Progenitor cell of endocrine pancreas (in vitro differentiated cells): ENCODE results near the gene LRBA. TPM values are rescaled to one million over a fixed set of nuclear protein-coding genes. Genes with fewer than 3 reads are reported as not detected.

Source experiments
- DNase-seq: peaks from one replicate; pipeline ENCODE4 v3.0.0; 2021; ENCODE audit warnings: low spot score; ENCODE audit not compliant: unreplicated experiment
- H3K27ac Mint-ChIP-seq: 2 replicates; pipeline ENCODE4 v1.8.0; 2021; ENCODE audit warnings: mild to moderate bottlenecking, moderate library complexity, mixed read lengths
- H3K27me3 Mint-ChIP-seq: 2 replicates; pipeline ENCODE4 v1.8.0; 2021; ENCODE audit warnings: mixed read lengths
- H3K36me3 Mint-ChIP-seq: 2 replicates; pipeline ENCODE4 v1.8.0; 2022; ENCODE audit warnings: mixed read lengths; ENCODE audit not compliant: insufficient read depth
- H3K4me1 Mint-ChIP-seq: 2 replicates; pipeline ENCODE4 v1.8.0; 2021; ENCODE audit warnings: low read depth, mixed read lengths
- H3K4me3 Mint-ChIP-seq: 2 replicates; pipeline ENCODE4 v1.8.0; 2021; ENCODE audit warnings: low read depth, mild to moderate bottlenecking, moderate library complexity, mixed read lengths
- H3K9me3 Mint-ChIP-seq: 2 replicates; pipeline ENCODE4 v1.8.0; 2021; ENCODE audit warnings: low read depth, mixed read lengths
- total RNA-seq: library from RNA; stranded (reverse); gene quantifications from 2 replicates; pipeline ENCODE4 v1.2.1, GENCODE V29; 2021
- TF ChIP-seq, protein P1 (sequence below): fragments of 200-600 bp; sonication (generic); IDR thresholded peaks from one replicate; pipeline ENCODE4 v1.5.0; 2021; ENCODE audit warnings: antibody characterized with exemption, mild to moderate bottlenecking; ENCODE audit not compliant: unreplicated experiment

Gene LRBA
- total RNA-seq, 1 donor from 2014 or later = 95.2 TPM

DNA sequence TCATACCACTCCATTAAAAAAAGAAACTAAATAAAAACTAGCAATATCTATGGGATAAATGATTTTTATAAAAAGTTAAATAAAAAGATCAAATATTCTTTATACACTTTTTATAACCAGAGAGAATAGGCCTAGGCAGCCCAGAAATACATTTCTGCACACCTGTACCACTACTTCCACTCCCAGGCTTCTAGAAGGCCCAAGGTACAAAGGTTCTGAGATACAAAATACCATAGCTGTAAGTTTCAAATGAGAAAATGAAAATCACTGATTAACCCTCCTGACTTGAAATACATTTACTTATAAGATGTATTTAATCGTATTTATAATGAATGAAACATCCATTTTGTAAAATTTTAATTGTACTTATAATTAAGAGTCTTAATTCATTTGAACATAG is 659.7 kb downstream of the LRBA start:
- H3K27ac Mint-ChIP-seq = no peak overlapping the region
- peaks cover 6% of the 10 kb centered on the region for H3K4me1 Mint-ChIP-seq
- no peaks in the 10 kb centered on the region for H3K27me3 Mint-ChIP-seq
- H3K36me3 Mint-ChIP-seq = no peaks in the 10 kb centered on the region
- H3K4me3 Mint-ChIP-seq = no peak overlapping the region
- DNase-seq = no peak
- TF ChIP-seq, protein P1, sequence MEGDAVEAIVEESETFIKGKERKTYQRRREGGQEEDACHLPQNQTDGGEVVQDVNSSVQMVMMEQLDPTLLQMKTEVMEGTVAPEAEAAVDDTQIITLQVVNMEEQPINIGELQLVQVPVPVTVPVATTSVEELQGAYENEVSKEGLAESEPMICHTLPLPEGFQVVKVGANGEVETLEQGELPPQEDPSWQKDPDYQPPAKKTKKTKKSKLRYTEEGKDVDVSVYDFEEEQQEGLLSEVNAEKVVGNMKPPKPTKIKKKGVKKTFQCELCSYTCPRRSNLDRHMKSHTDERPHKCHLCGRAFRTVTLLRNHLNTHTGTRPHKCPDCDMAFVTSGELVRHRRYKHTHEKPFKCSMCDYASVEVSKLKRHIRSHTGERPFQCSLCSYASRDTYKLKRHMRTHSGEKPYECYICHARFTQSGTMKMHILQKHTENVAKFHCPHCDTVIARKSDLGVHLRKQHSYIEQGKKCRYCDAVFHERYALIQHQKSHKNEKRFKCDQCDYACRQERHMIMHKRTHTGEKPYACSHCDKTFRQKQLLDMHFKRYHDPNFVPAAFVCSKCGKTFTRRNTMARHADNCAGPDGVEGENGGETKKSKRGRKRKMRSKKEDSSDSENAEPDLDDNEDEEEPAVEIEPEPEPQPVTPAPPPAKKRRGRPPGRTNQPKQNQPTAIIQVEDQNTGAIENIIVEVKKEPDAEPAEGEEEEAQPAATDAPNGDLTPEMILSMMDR = no peak
- H3K9me3 Mint-ChIP-seq = no peaks in the 10 kb centered on the region

GRCh38 chr4:150354214-150354796 is 660.8 kb downstream of the LRBA start:
- peaks cover 6% of the 10 kb centered on the region for H3K4me1 Mint-ChIP-seq
- no peaks in the 10 kb centered on the region for H3K9me3 Mint-ChIP-seq
- H3K36me3 Mint-ChIP-seq = no peaks in the 10 kb centered on the region
- H3K27ac Mint-ChIP-seq = no peak overlapping the region
- H3K27me3 Mint-ChIP-seq = no peaks in the 10 kb centered on the region
- TF ChIP-seq, protein P1 = no peak
- no peak for DNase-seq
- no peak overlapping the region for H3K4me3 Mint-ChIP-seq

DNA sequence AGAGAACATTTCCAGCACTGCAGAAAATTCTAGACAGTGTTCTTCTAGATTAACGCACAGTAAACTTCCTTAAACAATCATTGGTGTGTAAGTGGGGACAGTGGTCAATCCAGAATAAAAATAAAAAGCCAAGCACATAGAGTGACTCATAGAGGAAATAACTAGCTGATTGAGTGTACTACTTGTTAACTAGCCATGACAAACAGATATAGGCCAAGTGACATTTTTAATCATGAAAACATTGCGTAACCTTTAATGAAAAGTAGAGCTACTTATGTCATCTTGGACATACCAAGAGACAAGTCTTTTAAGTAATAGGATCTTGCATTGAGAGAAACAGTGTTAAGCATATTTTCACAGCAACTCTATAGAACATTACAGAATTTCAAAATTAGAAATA is 667.0 kb downstream of the LRBA start:
- no peaks in the 10 kb centered on the region for H3K27me3 Mint-ChIP-seq
- peaks cover 2% of the 10 kb centered on the region for H3K4me1 Mint-ChIP-seq
- no peak overlapping the region for H3K27ac Mint-ChIP-seq
- no peaks in the 10 kb centered on the region for H3K9me3 Mint-ChIP-seq
- TF ChIP-seq, protein P1 = no peak
- no peak overlapping the region for H3K4me3 Mint-ChIP-seq
- H3K36me3 Mint-ChIP-seq = peaks cover 7% of the 10 kb centered on the region
- no peak for DNase-seq

GRCh38 chr4:150345207-150345744 is 669.8 kb downstream of the LRBA start:
- Mint-ChIP-seq H3K36me3 (peaks cover 12% of the 10 kb centered on the region), H3K9me3 (no peaks in the 10 kb centered on the region), H3K4me1 (peaks cover 2% of the 10 kb centered on the region), H3K27me3 (no peaks in the 10 kb centered on the region), H3K27ac (no peak overlapping the region), H3K4me3 (no peak overlapping the region)
- no peak for DNase-seq
- TF ChIP-seq, protein P1 = no peak

DNA sequence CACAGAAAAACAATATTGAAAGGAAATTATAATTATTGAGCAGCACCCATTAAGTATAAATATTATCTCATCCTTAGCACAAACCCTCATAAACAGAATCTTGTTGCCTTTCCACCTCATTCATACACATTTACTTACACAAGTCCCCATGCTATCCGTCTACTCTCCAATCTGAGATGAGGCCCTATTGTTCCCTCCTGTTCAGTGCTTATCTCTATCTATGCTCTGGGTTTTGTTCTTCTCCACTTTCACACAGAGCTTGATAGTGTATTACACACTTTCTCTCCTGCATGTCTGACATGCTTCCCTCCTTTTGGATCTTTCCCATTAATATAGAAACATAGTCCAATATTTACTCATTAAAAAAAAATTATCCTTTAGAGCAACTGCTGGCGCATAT is 671.3 kb downstream of the LRBA start:
- no peak for DNase-seq
- H3K4me3 Mint-ChIP-seq = no peak overlapping the region

More for the DNA sequence above, 671.3 kb downstream of the LRBA start:
- TF ChIP-seq, protein P1 = no peak
- peaks cover 10% of the 10 kb centered on the region for H3K36me3 Mint-ChIP-seq
- peaks cover 2% of the 10 kb centered on the region for H3K4me1 Mint-ChIP-seq
- no peaks in the 10 kb centered on the region for H3K27me3 Mint-ChIP-seq
- no peak overlapping the region for H3K27ac Mint-ChIP-seq
- no peaks in the 10 kb centered on the region for H3K9me3 Mint-ChIP-seq
